Smooth muscle cell (in vitro differentiated cells): ENCODE results near the gene HMGN2. TPM values are rescaled to one million over a fixed set of nuclear protein-coding genes. Genes with fewer than 3 reads are reported as not detected.
"Not testable (repeated sequence)": the region's sequence is repeated elsewhere in the genome, so short reads cannot be mapped to it uniquely, and the experiment has no call there.

ENCODE experiments used
- DNase-seq: peaks from one replicate; lab custom pipeline; 2025; ENCODE audit not compliant: unreplicated experiment; lab: John Stamatoyannopoulos, UW
- H2AFZ ChIP-seq: fragments of 200-600 bp; sonication (generic); 2 replicates; pipeline ENCODE4 v1.6.0; 2016; ENCODE audit warnings: antibody characterized with exemption, low read depth, mild to moderate bottlenecking
- H3F3A ChIP-seq: fragments of 200-600 bp; sonication (generic); 2 replicates; pipeline ENCODE4 v1.6.0; 2017; ENCODE audit warnings: antibody characterized with exemption, low read depth
- H3K27ac ChIP-seq: fragments of 200-600 bp; sonication (generic); 2 replicates; pipeline ENCODE4 v1.5.1; 2016; ENCODE audit warnings: low read depth, mild to moderate bottlenecking
- H3K27me3 ChIP-seq: fragments of 200-600 bp; sonication (generic); 2 replicates; pipeline ENCODE4 v1.6.1; 2016; ENCODE audit warnings: low read depth, mild to moderate bottlenecking
- H3K36me3 ChIP-seq: fragments of 200-600 bp; sonication (generic); 2 replicates; pipeline ENCODE4 v1.5.1; 2016; ENCODE audit warnings: low read depth
- H3K4me1 ChIP-seq: fragments of 200-600 bp; sonication (generic); 2 replicates; pipeline ENCODE4 v1.5.1; 2016; ENCODE audit warnings: low read depth
- H3K4me2 ChIP-seq: fragments of 200-600 bp; sonication (generic); 2 replicates; pipeline ENCODE4 v1.6.0; 2016; ENCODE audit warnings: mild to moderate bottlenecking
- H3K4me3 ChIP-seq: fragments of 200-600 bp; sonication (generic); 2 replicates; pipeline ENCODE4 v1.5.1; 2016; ENCODE audit warnings: mild to moderate bottlenecking
- H3K79me2 ChIP-seq: fragments of 200-600 bp; sonication (generic); 2 replicates; pipeline ENCODE4 v1.6.0; 2016; ENCODE audit warnings: low read depth, mild to moderate bottlenecking
- H3K9ac ChIP-seq: fragments of 200-600 bp; sonication (generic); 2 replicates; pipeline ENCODE4 v1.6.0; 2016; ENCODE audit warnings: low read depth
- H3K9me3 ChIP-seq: fragments of 200-600 bp; sonication (generic); replicated peaks from 2 replicates; pipeline ENCODE4 v1.5.1; 2016; ENCODE audit warnings: low read depth
- H4K20me1 ChIP-seq: fragments of 200-600 bp; sonication (generic); 2 replicates; pipeline ENCODE4 v1.6.0; 2016; ENCODE audit warnings: low read depth
- WGBS: methylation state at CpG from one replicate; pipeline ENCODE4 v1.1.7; 2016; ENCODE audit warnings: low lambda C conversion rate; 5-methylcytosine and 5-hydroxymethylcytosine counted together
- polyA plus RNA-seq: library from polyadenylated mRNA; unstranded; fragments of >200 nt; fragmentation: Nextera tagmentation; extraction: Ambion mirVana; gene quantifications from 2 replicates; pipeline ENCODE4 v1.2.1, GENCODE V29; 2016
- total RNA-seq: library from RNA; depleted of rRNA; stranded (reverse); fragments of >200 nt; gene quantifications from 2 replicates; pipeline ENCODE4 v1.2.3, GENCODE V29; 2014
- TF ChIP-seq, protein P1 (sequence below): fragments of 200-600 bp; sonication (generic); IDR thresholded peaks from 2 replicates; pipeline ENCODE4 v1.5.1; 2017; ENCODE audit warnings: borderline replicate concordance, mild to moderate bottlenecking, antibody characterized with exemption; ENCODE audit not compliant: insufficient read depth, poor library complexity, severe bottlenecking

The HMGN2 gene
- total and polyA plus RNA-seq, 2 experiments from 2014 or later: 170 to 448 TPM

DNA sequence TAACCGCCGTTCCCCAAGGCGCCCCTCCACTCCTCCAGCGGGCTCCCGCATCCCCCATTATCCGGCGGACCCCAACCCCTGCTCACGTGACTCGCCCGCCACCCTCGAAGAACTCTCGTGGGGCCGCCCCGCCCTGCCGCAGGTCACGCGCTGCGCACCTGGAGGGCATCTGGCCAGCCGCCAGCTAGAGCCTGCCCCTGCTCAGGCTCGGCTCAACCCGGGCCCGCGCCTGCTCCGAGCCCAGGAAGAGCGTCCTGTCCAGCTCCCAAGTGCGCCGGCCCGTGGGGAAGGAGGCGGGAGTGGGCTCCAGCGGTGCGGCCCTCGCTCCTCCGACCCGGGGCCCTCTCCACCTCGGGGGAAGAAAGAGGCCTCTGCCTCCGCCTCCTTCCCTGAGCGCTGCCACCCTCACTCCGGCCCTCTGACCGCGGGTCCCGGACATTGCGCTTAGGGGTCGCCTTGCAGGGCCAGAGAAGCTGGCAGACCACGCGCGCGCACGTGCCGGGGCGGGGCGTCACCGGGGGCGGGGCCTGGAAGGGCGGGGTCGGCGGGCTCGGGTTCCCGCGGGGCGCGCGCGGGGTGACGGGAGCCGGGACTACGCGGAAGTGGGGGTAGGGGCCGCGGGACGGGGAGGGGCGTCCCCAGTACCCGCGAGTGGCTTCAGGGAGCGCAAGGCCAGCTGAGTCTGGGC is 28.4 kb downstream of the HMGN2 start:
- peak; percentile 73 for DNase-seq
- peak overlapping the region; percentile 86 for H2AFZ ChIP-seq
- peaks cover 7% of the 10 kb centered on the region for H3K4me1 ChIP-seq
- H3K4me2 ChIP-seq: peak overlapping the region; percentile 95
- TF ChIP-seq, protein P1, sequence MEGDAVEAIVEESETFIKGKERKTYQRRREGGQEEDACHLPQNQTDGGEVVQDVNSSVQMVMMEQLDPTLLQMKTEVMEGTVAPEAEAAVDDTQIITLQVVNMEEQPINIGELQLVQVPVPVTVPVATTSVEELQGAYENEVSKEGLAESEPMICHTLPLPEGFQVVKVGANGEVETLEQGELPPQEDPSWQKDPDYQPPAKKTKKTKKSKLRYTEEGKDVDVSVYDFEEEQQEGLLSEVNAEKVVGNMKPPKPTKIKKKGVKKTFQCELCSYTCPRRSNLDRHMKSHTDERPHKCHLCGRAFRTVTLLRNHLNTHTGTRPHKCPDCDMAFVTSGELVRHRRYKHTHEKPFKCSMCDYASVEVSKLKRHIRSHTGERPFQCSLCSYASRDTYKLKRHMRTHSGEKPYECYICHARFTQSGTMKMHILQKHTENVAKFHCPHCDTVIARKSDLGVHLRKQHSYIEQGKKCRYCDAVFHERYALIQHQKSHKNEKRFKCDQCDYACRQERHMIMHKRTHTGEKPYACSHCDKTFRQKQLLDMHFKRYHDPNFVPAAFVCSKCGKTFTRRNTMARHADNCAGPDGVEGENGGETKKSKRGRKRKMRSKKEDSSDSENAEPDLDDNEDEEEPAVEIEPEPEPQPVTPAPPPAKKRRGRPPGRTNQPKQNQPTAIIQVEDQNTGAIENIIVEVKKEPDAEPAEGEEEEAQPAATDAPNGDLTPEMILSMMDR: no peak
- H3K9me3 ChIP-seq: no peaks in the 10 kb centered on the region
- peak overlapping the region; percentile 71 for H3K4me3 ChIP-seq
- H3K36me3 ChIP-seq: no peaks in the 10 kb centered on the region
- no peaks in the 10 kb centered on the region for H3K27me3 ChIP-seq
- H3F3A ChIP-seq: no peaks in the 10 kb centered on the region
- H3K27ac ChIP-seq: peak overlapping the region; percentile 36
- peak overlapping the region; percentile 10 for H3K9ac ChIP-seq
- no peaks in the 10 kb centered on the region for H3K79me2 ChIP-seq
- WGBS: under 1% methylated on average over 26 of the region's 74 CpGs
- H4K20me1 ChIP-seq: no peaks in the 10 kb centered on the region

- H3K27ac ChIP-seq, H3K4me3 ChIP-seq, H3K9me3 ChIP-seq, H3K79me2 ChIP-seq, H3K36me3 ChIP-seq, H3K4me2 ChIP-seq, H2AFZ ChIP-seq, H3K27me3 ChIP-seq, DNase-seq, H3K9ac ChIP-seq, H4K20me1 ChIP-seq, H3F3A ChIP-seq, H3K4me1 ChIP-seq: not testable (repeated sequence)
- 70% methylated on average over 2 of the region's 2 CpGs for WGBS
Measured at GRCh38 chr1:26510711-26511110, 38.5 kb downstream of the HMGN2 start.

GRCh38 chr1:26515836-26516235 is 43.6 kb downstream of the HMGN2 start:
- H3K4me3 ChIP-seq, H4K20me1 ChIP-seq, H3K4me1 ChIP-seq, H2AFZ ChIP-seq, H3K27ac ChIP-seq, H3F3A ChIP-seq, H3K4me2 ChIP-seq, H3K9me3 ChIP-seq, H3K27me3 ChIP-seq, DNase-seq, H3K9ac ChIP-seq, H3K36me3 ChIP-seq, H3K79me2 ChIP-seq: not testable (repeated sequence)
- 91% methylated on average over 4 of the region's 4 CpGs for WGBS

DNA sequence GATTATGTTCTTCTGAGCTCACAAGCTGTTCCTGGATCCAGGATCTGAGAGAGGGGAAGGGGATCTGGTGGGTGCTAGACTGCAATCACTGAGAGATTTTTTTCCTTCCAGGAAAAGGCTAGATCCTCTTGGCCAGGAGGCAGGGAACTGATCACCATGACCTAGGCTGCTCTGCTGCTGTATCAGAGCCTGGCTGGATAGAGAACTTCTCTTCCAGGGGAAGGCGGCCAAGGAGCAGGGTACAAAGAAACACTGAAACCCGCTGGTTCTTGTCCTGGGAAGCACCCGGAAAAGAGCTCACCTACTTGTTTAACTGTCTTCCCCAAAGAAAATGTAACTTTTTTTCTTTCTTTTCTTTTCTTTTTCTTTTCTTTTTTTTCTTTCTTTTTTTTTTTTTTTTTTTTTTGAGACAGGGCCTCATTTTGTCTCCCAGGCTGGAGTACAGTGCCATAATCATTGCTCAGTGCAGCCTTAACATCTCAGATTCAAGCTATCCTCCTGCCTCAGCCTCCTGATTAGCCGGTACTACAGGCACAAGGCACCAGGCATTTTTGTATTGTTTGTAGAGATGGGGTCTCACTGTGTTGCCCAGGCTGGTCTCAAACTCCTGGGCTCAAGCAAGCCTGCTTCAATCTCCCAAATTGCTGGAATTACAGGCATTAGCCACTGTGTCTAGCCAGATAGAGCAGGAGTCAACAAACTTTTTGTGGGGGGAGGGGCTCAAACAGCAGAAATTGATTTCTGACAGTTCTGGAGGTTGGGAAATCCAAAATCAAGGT is 44.9 kb downstream of the HMGN2 start:
- WGBS: 96% methylated on average over 4 of the region's 4 CpGs

More for the DNA sequence above, 44.9 kb downstream of the HMGN2 start:
- TF ChIP-seq, protein P1: no peak
- no peaks in the 10 kb centered on the region for H4K20me1 ChIP-seq
- no peaks in the 10 kb centered on the region for H3K79me2 ChIP-seq
- no peak overlapping the region for H2AFZ ChIP-seq
- H3K27ac ChIP-seq: no peak overlapping the region
- no peak for DNase-seq
- no peaks in the 10 kb centered on the region for H3K9me3 ChIP-seq
- no peak overlapping the region for H3K9ac ChIP-seq
- H3F3A ChIP-seq: no peaks in the 10 kb centered on the region
- no peaks in the 10 kb centered on the region for H3K4me1 ChIP-seq
- no peak overlapping the region for H3K4me3 ChIP-seq
- no peaks in the 10 kb centered on the region for H3K36me3 ChIP-seq
- no peaks in the 10 kb centered on the region for H3K27me3 ChIP-seq
- no peak overlapping the region for H3K4me2 ChIP-seq
